Measurements from ENCODE around the gene ERMARD. TPM values are rescaled to one million over a fixed set of nuclear protein-coding genes. Genes with fewer than 3 reads are reported as not detected.

The ERMARD gene
- total RNA-seq, 1 donor from 2014 or later, result 20.8 TPM

DNA sequence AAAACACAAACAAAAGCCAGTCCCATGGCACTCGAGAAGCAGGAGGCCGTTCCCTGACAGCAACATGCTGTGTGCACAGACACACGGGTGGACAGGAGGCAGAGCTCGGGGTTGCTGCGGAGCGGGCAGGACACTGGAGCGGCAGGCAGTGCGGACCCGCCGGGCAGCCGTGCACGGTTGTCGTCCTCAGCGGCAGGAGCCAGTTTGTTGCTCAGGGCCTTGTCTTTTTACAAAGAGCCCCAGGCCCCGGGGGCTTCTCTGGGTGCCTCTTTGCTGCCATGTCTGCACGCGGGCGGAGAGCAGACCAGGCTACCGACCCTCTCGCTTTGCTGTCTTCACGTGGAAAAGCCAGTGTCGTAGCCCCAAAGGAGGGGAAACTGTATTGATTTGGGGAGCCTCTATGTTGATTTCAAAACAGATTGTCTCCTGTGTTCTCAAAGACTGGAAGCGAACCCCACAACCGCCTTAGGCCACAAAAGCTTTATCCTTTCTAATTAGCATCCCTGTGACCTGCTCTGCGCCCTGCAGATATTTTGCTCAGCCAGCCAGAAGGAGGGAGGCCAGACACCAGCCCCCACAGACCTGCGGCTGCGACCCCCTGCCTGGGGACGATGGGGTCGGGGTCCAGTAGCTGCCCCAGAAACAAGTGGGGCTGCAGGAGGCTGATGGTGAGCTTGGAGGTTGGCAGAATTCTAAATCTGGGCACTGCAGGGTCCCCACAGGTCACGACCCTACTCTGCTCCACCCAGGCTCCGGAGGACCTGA lies 50.2 kb downstream of the ERMARD start:
- no peak for DNase-seq (ENCODE audit: low read depth)

DNA sequence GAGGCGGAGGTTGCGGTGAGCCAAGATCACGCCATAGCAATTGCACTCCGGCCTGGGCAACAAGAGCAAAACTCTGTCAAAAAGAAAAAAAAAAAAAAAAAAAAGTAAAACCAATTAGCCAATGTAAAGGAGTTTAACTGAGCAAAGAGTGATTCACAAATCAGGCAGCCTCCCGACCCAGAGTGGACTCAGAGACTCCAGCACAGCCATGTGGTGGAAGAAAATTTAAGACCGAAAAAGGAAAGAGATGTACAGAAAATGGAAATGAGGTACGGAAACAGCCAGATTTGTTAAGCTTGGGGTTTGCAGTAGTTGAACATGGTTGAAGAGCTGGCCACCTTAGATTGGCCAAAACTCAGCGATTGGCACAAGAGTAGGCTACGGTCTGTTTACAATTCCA lies 51.4 kb downstream of the ERMARD start:
- no peak for DNase-seq (ENCODE audit: low read depth)

DNA sequence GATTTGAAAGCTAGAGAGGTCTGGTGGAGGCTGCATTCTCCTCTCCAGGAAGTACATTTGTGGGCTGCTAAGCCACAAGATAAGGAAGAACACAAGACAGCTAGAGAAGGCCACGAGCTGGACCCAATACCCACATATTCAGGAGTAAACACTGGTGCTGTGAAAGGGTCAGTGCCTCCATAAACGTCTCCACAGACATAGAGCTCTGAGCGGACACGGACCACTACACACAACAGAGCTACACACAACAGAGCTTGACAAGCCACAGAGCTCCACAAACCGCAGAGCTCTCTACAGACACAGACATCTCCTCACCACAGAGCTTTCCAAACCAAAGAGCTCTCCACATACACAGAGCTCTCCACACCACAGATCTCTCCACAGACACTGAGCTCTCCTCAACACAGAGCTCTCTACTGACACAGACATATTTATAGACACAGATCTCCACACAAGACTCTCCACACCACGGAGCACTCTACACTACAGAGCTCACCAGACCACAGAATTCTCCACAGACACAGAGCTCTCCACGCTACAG lies 51.9 kb downstream of the ERMARD start:
- peak; percentile 56 for DNase-seq (ENCODE audit: low read depth)

DNA sequence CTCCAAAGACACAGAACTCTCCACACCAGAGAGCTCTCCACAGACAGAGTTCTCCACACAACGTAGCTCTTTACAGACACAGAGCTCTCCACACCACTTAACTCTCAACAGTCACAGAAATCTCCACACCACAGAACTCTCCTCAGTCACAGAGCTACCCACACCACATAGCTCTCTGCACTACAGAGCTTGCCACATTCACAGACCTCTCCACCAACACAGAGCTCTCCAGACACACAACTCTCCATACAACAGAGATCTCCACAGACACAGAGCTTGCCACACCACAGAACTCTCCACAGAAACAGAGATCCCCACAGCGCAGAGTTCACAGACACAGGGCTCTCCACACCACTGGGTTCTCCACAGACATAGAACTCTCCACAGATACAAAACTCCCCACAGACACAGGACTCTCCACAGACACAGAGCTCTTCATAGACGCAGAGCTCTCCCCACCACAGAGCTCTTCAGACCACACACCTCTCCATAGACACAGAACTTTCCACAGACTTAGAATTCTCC lies 52.5 kb downstream of the ERMARD start:
- DNase-seq (ENCODE audit: low read depth), result no peak

DNA sequence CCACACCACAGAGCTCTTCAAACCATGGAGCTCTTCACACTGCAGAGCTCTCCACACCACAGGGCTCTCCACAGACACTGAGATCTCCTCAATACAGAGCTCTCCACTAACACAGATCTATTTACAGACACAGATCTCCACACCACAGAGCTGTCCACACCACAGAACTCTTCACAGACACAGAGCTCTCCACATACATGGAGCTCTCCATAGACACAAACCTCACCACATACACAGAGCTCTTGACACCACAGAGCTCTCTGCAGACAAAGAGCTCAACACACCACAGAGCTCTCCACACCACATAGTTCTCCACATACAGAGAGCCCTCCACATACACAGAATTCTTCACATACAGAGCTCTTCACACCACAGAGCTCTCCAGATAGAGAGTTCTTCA lies 53.0 kb downstream of the ERMARD start:
- DNase-seq (ENCODE audit: low read depth), result peak; percentile 38

DNA sequence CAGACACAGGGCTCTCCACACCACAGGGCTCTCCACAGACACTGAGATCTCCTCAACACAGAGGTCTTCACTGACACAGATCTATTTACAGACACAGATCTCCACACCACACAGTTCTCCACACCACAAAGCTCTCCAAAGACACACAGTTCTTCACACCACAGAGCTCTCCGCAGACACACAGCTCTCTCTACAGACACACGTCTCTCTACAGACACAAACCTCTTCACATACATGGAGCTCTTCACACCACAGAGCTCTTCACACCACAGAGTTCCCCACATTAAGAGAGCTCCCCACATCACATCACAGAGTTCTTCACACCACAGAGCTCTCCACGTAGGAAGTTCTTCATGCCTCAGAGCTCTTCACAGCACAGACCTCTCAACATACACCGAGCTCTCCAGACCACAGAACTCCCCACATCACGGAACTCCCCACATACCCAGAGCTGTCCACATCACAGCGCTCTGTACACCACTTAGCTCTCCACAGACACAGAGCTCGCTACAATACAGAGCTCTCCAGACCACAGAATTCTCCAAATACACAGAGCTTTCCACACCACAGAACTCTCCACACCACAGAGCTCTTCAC lies 53.9 kb downstream of the ERMARD start:
- DNase-seq (ENCODE audit: low read depth), result peak; percentile 35

DNA sequence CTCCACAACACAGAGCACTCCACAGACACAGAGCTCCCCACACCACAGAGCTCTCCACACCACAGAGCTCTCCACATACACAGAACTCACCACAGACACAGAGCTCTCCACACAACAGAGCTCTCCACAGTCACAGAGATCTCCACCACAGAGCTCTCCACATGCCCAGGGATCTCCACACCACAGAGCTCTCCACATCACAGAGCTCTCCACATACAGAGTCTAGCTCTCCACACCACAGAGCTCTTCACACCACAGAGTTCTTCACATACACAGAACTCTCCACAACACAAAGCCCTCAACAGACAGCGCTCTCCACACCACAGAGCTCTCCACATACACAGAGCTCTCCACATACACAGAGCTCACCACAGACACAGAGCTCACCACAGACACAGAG lies 55.3 kb downstream of the ERMARD start:
- DNase-seq (ENCODE audit: low read depth), result peak; percentile 24

DNA sequence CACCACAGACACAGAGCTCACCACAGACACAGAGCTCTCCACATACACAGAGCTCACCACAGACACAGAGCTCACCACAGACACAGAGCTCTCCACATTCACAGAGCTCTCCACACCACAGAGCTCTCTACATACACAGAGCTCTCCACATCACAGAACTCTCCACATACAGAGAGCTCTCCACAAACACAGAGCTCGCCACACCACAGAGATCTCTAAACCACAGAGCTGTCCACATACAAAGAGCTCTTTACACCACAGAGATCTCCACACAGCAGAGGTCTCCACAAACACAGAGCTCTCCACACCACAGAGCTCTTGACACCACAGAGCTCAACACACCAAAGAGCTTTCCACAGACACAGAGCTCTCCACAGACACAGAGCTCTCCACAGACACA lies 55.8 kb downstream of the ERMARD start:
- no peak for DNase-seq (ENCODE audit: low read depth)

DNA sequence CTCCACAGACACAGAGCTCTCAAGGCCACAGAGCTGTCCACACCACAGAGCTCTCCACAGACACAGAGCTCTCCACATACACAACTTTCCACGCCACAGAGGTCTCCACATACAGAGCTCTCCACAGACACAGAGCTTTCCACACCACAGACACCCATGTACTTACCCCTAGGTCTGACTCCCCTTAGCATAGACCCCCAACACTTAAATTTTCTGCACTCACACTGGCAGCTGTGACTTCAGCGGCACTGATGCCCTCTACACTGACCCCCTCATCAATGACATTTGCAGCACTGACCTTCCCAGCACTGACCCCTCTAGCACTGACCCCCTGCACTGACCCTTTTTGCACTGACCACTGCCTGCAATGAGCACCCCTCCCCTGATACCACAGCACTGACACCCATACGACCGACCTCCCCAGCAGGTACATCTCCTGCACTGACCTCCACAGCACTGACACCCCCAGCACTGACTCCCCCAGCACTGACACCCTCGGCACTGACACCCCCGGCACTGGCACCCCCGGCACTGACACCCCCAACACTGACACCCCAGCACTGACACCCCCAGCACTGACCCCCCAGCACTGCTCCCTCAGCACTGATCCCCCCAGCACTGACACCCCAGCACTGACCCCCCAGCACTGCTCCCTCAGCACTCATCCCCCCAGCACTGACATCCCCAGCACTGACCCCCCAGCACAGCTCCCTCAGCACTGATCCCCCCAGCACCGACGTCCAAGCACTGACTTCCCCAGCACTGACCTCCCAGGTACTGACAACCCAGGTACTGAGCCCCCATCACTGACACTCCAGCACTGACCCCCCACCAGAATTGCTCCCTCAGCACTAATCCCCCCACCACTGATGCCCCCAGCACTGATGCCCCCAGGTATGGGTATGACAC lies 56.5 kb downstream of the ERMARD start:
- no peak for DNase-seq (ENCODE audit: low read depth)

DNA sequence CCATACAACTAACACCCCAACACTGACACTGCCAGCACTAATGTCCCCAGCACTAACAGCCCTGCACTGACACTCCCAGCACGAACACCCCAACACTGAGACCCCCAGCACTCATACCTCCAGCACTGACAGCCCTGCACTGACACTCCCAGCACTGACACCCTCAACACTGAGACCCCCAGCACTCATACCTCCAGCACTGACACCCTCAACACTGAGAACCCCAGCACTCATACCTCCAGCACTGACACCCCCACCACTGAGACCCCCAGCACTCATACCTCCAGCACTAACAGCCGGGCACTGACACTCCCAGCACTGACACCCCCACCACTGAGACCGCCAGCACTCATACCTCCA lies 57.2 kb downstream of the ERMARD start:
- no peak for DNase-seq (ENCODE audit: low read depth)

DNA sequence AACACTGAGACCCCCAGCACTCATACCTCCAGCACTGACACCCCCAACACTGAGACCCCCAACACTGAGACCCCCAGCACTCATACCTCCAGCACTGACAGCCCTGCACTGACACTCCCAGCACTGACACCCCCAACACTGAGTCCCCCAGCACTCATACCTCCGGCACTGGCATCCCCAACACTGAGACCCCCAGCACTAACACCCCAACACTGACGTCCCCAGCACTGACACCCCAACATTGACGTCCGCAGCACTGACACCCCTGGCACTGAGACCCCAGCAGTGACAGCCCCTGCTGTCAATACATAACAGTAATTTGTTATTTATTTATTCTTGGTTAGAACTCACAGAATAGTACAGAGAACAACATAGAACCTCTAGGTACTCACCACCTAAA lies 58.0 kb downstream of the ERMARD start:
- no peak for DNase-seq (ENCODE audit: low read depth)

DNA sequence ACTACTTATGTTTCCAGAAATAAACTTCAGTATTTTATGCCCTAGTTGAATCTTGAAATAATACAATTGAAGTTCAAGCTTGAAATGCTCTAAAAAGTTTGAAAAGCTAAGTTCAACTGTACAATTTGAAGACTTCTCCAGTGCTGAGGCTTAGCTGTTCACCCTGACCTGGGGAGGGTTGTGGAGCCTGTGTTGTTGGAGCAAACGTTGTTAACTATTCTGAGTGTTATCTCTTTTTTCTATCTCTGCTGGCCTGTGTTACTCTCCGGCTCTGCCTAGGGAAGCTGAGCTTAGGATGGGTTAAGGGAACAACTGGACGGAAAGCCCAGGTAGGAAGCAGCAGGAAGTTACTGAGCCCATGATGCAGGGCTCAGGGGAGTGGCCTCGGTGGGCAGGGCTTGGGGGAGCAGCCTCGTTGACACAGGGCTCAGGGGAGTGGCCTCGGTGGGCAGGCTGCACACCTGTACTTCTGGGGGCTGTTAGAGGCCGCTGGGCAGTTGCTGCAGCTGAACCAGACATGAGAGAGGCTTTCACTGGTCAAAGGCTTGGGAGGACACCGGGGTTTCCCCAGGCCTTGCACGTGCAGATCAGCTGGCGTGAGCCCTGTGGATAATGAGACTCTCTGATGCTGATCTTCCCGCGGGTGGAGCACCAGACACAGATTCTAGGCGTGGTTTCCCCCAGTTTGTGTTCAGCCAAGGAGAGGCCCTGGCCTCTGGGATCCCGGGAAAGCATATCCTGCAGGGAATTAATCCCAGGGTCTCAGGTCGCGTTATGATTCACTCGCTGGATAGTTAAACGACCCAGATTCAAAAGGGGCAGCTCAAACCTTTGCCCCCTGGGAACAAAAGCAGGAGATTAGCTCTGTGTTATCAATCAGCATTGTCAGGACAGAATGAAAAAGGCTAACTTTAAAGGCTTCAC lies 58.9 kb downstream of the ERMARD start:
- no peak for DNase-seq (ENCODE audit: low read depth)

DNA sequence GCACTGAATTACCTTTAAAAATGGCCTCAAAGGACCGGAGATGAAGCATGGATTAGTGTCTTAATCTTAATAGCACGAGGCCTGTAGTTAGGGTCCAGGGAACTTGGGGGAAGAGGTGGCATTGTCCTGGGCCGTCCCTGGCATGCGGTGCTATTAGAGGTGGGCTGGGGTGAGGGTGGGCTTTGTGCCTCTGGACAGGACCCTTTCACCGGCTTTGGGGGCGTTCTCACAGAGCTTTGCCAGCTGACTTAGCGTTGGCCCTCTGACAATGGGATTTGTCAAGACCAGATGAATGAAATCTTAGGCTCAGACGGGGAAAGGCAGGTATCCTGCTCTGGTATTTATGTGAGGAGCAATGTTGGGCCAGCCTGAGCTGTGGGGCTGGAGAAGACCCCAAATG lies 59.6 kb downstream of the ERMARD start:
- DNase-seq (ENCODE audit: low read depth), result no peak

DNA sequence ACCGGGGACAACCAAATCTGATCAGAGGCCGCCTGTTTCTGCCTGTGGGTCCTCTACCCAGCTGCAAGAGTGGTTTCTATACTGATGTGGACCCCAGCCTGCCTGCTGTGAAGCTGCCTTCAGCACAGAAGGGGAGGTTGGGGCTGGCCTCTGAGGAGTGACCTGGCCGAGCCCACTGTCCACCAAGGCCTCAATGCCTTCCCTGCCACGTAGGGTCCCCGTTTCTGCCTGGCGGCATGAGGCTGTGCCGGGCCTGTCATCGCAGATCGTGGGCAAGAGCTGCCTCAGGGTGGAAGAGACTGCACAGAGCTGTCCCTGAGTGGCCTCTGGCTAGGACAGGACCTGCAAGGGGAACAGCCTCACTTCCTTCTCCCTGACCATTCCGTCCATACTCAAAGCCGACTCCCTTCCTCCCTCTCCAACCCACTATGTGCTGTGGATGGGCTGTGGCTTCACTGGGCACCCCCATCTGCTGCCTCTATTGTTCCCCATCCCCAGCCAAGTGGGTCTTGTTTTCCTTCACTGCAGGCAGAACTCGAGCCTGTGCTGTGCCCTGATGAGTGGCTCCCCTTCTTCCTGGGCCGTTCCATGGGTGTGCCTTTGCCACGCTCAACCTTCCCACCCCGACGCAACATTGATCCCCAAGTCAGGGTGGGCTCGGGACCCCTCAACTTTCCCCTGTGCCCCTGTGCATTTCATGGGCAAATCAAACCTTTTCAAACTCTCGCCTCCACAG lies 60.3 kb downstream of the ERMARD start:
- no peak for DNase-seq (ENCODE audit: low read depth)

DNA sequence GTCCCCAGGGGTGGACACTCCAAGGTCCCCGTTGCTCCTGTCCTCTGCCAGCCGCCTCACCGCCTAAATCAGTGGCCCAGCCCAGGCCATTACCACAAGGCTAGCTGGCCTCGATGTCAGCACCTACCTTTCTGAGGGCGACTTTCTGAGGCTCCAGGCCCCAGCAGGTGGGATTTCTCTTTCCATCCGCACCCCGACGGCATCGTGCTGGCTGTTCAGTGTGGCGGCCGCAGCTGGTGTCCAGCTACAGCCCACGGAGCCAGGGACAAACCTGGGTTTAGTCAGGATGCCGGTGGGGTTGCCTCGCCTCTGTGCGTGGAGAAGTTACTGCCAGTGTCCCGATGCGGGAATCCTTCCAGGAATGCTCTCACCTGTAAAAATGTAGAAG lies 60.8 kb downstream of the ERMARD start:
- no peak for DNase-seq (ENCODE audit: low read depth)

DNA sequence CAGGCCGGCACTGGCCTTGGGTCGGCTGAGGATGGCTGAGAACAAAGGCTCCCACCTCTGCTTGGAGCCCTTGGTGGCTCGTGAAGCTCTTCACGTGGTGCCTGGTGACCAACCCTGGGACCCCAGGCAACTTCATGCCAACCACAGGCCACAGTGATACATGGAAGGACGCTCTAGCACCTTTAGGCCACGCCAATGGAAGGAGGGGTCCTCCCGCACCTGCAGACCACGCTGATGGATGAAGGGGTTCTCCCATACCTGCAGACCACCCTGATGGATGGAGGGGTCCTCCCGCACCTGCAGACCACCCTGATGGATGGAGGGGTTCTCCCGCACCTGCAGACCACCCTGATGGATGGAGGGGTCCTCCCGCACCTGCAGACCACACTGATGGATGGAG lies 62.5 kb downstream of the ERMARD start:
- no peak for DNase-seq (ENCODE audit: low read depth)

DNA sequence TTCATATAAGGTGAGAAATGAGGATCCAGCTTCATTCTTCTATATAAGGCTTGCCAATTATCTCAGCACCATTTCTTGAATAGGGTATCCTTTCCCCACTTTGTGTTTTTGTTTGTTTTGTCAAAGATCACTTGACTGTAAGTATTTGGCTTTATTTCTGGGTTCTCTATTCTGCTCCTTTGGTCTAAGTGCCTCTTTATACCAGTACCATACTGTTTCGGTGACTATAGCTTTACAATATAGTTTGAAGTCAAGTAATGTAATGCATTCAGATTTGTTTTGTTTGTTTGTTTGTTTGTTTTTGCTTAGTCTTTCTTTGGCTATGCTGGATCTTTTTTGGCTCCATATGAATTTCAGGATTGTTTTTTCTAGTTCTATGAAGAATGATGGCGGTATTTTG lies 64.6 kb downstream of the ERMARD start:
- no peak for DNase-seq (ENCODE audit: low read depth)

DNA sequence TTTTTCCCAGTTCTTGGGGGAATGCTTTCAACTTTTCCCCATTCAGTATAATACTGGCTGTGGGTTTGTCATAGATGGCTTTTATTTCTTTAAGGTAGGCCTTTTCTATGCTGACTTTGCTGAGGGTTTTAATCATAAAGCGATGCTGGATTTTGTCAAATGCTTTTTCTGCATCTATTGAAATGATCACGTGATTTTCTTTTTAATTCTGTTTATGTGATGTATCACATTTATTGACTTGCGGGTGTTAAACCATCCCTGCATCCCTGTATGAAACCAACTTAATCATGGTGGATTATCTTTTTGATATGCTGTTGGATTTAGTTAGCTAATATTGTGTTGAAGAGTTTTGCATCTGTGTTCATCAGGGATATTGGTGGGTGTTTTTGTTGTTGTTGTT lies 65.6 kb downstream of the ERMARD start:
- no peak for DNase-seq (ENCODE audit: low read depth)

DNA sequence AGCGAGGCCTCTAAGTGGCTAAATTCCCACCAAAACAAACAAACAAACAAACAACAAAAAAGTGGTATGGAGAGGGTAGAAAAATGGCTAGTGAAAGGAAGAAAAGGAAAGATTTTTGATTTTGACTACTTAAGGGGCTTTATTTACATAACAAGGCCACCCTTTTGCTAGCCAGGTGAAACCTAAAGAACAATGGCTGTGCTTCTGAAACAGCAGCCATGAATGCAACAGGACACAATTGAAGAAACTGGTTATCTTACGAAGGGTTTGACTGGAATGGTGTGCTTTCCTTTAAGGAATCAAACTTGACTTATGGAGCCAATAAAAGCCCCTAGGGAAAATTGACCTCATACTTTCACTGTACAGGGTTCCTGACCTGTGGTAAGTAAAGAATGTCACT lies 68.9 kb downstream of the ERMARD start:
- DNase-seq (ENCODE audit: low read depth), result no peak

DNA sequence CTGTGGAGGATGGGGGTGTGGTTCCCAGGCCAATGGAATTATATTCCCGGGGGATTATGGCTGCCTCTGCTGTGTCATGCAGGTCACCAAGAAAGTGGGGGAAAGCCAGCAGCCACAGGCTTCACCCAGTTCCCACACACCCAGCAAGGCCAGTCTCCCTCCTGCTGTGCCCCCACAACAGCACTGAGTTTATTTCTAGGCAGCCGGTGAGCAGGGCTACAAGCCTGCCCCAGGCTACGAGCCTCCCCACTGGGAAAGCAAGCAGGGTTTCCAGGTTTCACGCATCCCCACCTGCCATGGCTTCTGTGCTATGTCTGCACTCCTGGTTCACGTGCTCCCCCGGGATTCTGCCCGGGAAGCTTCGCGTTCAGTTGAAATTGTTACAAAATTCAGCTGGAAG lies 72.6 kb downstream of the ERMARD start:
- no peak for DNase-seq (ENCODE audit: low read depth)

Data from myocyte (in vitro differentiated cells).